HG03064 (cell line): Measurements from ENCODE around the gene CCDC50.
A peak's percentile ranks its signal among the peaks of the same experiment; 100 is the strongest.

Experiments
- ATAC-seq: cut with Tn5 transposase; IDR thresholded peaks from one replicate; pipeline ENCODE4 v1.9.1; 2021; ENCODE audit warnings: low read depth; ENCODE audit not compliant: unreplicated experiment

CCDC50 gene

DNA sequence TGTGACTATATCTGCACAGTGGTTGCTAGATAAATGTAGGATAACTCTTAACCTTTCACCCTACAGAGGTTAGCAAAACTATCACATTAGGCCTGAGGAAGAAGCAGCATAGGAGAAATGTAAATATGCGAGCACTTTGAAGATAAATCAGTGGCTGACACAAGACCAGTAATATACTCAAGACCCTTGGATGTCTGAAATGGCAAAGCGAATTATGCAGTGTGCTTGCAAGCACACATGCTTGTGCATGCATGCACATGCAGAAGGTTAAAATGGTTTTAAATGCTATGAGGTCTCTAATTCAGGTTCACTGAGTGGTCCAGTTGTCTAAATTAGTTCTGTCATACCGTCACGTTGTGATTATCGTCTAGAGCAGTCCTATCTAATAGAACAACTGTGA, 14.7 kb downstream of the CCDC50 start:
- no peak for ATAC-seq

- ATAC-seq, result no peak
These were observed 16.1 kb downstream of the CCDC50 start for GRCh38 chr3:191345334-191345733.

GRCh38 chr3:191347228-191347627, 18.0 kb downstream of the CCDC50 start:
- no peak for ATAC-seq

- no peak for ATAC-seq
These were observed 18.9 kb downstream of the CCDC50 start for GRCh38 chr3:191348098-191348497.

GRCh38 chr3:191350396-191351090, 21.3 kb downstream of the CCDC50 start:
- no peak for ATAC-seq

DNA sequence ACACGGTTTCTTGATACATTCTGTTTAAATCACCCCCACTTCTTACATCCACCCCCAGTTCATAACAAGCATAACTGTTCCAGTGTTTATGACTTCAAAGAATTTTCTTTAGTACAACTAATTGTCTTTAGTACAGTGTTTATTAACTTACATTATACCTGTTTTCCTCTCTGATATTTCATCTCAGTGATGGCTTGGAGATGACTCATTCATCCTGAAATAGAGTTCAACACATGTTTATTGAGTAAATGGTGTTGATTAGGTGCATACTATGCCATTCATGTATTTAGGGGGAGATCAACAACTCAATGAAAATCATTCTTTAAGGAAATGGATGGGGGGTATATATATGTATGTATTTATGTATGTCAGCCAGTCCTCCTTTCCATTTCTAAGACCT, 22.8 kb downstream of the CCDC50 start:
- no peak for ATAC-seq

- ATAC-seq, result peak; percentile 38
These were observed 24.0 kb downstream of the CCDC50 start for GRCh38 chr3:191353022-191353777.

DNA sequence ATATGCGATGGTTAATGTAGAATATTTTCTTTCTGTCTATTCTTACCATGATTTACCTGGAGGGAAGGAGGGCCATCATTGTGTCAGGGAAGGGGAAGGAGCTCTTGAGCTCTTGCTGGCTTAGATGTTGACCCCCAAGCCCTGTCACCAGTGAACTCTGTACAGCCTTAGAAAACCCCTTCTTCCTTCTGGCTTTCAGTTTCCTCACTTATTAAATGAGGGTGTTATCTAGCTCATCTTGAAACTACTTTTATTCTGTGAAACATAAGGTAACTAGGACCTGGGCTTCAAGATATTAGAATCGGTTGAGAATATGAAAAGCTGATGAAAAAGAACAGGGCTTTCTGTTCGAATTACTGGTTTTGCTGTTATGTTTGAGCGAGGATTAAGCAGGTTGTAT, 26.2 kb downstream of the CCDC50 start:
- peak; percentile 68 for ATAC-seq

DNA sequence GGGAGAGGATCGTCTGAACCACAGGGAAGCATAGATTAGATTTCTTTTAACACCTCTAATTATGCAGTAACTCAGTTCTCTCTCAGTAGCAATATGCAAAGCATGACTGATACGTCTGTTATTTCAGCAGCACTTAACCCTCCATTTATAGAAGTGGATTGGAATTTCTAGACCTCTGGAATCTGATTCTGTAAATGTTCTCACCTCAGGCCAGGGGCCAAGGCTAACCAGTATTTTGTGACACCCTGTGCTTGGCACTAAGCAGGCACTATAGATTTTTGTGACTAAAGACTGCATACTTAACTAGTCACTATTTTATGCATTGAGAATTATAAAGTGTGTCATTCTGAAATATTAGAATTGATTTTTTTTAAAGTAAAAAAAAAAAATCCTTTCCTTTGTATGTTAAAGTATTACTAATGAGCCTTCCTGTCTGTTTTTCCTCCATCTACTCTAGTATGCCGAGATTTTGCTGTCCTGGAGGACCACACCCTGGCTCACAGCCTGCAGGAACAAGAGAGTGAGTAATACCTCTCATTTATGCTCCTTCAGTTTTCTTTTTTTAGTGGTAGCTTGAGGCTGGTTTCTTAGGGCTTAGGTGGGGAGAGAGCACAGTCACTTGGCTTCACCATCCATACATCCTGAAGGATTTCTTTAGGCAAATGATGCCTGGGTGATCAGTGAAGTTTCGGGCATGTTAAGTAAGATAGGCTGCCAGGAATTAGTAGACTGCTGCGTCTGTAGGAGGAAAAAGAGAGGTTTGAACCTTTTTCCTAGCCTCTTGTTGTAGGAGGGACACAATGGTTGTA, 27.6 kb downstream of the CCDC50 start:
- ATAC-seq, result no peak

DNA sequence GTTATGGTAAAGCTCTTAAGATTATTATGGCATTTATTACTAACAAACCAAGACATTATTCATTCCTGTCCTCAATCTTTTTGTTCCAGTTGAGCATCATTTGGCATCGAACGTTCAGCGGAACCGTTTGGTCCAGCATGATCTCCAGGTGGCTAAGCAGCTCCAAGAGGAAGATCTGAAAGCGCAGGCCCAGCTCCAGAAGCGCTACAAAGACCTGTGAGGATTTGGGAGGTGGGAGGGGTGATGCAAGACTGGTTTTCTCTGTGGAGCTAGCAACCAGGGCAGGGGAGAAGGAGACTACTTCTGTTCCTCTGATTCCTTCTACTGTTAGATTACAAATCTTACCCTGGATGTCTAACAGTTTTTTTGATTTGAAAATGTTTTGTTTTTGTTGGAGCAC, 28.7 kb downstream of the CCDC50 start:
- ATAC-seq, result no peak

DNA sequence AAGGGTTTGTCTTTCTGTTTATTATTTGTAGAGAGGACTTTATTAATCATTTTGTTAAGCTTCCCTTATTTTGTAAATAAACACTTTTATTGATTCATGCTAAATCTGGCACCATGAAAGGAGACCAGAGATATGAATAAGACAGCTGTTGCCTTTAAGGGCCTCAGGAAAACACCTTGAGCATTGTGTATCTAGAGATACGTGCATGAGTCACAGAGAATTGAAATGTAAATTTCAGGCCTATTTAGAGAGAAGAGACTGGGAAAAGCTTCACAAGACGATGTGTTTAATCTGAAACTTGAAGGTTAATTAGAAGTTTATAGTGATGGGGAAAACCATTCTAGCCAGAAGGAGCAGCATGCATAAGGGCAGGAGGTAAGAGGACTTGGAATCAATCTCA, 29.7 kb downstream of the CCDC50 start:
- peak; percentile 39 for ATAC-seq

- ATAC-seq, result no peak
These were observed 31.4 kb downstream of the CCDC50 start for GRCh38 chr3:191360620-191361019.

- no peak for ATAC-seq
These were observed 32.3 kb downstream of the CCDC50 start for GRCh38 chr3:191361456-191361855.

DNA sequence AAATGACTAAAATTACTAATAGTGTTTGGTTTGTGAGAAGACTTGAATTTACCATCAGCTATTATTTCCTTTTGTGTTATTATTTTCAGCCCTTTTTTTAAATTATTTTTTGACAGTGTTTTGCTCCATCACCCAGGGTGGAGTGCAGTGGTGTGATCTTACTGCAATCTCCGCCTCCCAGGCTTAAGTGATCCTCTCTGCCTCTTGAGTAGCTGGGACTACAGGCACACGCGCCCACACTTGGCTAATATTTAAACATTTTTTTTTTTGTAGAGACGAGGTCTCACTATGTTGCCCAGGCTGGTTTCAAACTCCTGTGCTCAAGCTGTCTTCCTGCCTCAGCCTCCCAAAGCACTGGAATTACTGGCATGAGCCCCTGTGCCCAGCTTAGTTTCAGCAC, 32.8 kb downstream of the CCDC50 start:
- no peak for ATAC-seq

- no peak for ATAC-seq
These were observed 33.4 kb downstream of the CCDC50 start for GRCh38 chr3:191362524-191363090.

DNA sequence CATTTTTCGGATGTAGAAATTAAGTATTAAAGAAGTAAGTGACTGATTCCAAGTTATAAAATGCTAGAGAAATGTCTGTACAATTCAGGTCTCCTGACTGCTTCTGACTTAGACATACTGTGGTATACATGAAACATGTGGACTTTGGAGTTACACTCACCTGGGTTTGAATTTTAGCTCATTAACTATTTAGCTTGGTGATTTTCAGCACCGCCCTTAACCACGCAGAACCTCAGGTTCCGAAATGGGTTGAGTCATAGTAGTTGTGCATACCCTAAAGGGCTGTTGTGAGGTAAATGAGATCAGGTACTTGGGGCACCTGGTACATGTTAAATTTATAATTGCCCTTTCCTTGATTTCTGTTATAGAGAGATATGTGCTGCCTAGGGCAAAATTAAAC, 34.0 kb downstream of the CCDC50 start:
- ATAC-seq, result no peak

DNA sequence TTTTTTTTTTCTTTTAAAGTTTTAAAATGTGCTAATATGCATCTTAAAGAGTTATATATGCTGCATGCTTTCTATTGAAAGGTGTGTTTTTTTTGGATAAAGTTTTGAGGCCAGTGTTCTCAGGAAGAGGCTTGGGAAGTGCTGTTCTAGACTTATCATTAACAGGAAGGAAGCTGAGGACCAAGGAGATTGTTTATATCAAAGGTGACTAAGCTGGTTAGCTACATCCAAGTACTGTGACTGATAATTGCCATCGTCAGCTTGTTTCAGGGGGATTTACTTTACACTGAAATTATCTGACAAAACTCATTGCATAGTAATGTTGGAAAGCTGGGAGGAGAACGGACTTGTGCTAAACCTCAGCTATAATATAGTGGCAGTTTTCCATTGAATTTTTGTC, 37.5 kb downstream of the CCDC50 start:
- no peak for ATAC-seq

GRCh38 chr3:191368755-191369615, 39.8 kb downstream of the CCDC50 start:
- ATAC-seq, result no peak

DNA sequence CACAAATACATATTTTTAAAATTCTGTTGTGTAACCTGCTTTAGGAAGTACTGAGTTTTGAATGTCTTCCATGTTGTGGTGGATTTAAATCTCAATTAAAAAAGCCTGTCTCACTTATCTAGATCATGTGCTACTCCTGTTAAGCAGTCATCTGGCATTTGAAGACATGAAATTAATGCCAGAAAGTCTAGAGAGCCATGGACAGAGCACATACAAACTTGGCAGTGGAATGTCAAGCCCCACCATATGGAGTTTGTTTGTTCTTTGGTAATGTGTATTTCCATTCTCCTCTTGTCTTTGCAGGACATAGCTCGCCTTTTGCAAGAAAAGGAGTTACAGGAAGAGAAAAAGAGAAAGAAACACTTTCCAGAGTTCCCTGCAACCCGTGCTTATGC, 40.4 kb downstream of the CCDC50 start:
- ATAC-seq, result no peak

DNA sequence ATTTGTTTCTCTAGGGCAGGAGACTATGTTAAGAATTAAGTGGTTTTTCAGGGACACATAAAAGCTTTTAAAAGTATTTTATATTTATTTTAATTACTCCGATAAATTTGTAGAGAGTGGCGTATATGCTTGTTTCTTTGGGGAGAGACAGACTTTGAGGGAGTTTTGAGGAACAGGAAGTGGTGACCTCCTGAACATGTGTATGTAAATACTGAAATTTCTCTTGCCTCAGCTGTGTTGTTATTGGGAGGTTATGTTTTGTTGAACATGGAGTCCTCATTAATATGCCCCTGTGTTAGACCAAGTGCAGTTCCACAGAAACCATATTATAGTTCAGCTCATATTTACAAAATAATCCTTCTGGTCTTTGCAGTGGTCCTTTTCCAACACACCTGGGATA, 42.9 kb downstream of the CCDC50 start:
- ATAC-seq, result no peak
